ENCODE results near the gene C11orf91.

C11orf91 gene

GRCh38 chr11:33651990-33652389 lies 48.6 kb downstream of the C11orf91 start:
- no peak for DNase-seq (ENCODE audit: extremely low read depth in 1 of 2, low read depth in 1 of 2)

GRCh38 chr11:33651555-33651954 lies 49.1 kb downstream of the C11orf91 start:
- DNase-seq (ENCODE audit: extremely low read depth in 1 of 2, low read depth in 1 of 2): no peak

GRCh38 chr11:33649944-33650343 lies 50.7 kb downstream of the C11orf91 start:
- no peak for DNase-seq (ENCODE audit: extremely low read depth in 1 of 2, low read depth in 1 of 2)
